Pulmonary artery endothelial cell (primary cell): ENCODE data around the gene INPP5F. TPM values are rescaled to one million over a fixed set of nuclear protein-coding genes. Genes with fewer than 3 reads are reported as not detected.
"Not testable (repeated sequence)": the region's sequence is repeated elsewhere in the genome, so short reads cannot be mapped to it uniquely, and the experiment has no call there.

Source experiments
- DNase-seq: peaks from one replicate; pipeline ENCODE4 v3.0.0-alpha.2; 2011; ENCODE audit warnings: low read depth, low spot score
- total RNA-seq: library from RNA; depleted of rRNA; stranded (reverse); fragments of >200 nt; gene quantifications from 2 replicates; pipeline ENCODE4 v1.2.3, GENCODE V29; 2014

INPP5F gene
- total RNA-seq, 1 donor from 2014 or later: 27.6 TPM

DNA sequence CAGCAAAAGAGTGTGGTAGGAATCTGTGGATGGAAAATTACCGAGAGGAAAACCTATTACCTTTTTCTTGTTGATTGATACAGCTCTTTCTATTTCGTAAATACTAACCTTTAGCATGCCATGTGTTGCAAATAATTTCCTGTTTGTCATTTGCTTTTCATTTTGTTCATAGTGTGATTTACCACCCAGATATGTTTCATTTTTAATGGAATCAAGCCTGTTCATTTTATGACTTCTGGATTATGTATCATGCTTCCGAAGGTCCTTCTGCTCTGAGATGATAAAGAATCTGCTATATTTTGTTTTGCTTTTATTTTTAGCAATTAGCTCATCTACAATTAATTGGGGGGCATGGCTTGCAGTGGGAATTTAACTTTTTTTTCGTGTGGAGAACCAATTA is 46.5 kb downstream of the INPP5F start:
- no peak for DNase-seq

DNA sequence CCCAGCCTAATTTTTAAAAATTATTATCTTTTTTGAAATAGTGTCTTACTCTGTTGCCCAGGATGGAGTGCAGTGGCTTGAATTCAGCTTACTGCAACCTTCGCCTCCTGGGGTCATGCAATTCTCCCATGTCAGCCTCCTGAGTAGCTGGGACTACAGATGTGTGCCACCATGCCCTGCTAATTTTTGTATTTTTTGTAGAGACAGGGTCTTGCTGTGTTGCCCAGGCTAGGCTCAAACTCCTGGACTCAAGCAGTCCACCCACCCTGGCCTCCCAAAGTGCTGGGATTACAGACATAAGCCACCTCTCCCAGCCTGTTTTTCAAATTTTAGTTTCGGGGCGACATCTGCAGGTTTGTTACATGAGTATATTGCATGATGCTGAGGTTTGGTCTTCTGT is 47.2 kb downstream of the INPP5F start:
- not testable (repeated sequence) for DNase-seq

DNA sequence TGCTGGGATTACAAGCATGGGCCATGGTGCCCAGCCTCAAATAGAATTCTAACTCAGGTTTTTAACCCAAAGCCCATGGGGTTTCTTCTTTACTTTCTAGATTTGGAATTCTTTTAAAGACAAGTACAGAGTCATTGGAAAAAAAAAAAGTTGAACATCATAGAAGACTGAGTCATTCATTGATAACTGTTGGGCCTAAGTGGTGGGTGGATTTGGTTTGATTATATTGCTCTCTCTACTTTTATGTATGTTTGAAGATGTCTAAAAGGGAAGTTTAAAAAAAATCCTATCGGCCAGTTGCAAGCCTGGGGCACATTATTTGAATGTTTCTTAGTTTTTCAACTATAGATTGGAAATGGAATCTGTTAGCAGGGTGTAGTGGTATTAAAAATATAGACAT is 49.7 kb downstream of the INPP5F start:
- DNase-seq: no peak

DNA sequence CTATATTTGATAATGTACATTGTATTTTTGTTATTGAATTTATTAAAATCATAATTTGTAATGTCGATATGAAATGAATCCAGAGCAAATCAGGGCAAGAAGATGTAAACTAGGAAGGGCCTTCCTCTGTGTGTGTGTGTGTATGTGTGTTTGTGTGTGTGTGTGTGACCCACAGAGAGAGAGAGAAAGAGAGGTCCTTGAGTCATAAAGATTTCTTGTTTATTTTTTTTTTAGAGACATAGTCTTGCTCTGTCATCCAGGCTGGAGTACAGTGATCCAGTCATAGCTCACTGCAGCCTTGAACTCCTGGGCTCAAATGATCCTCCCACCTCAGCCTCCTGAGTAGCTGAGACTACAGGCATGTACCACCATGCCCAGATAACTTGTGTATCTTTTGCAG is 50.7 kb downstream of the INPP5F start:
- DNase-seq: no peak

DNA sequence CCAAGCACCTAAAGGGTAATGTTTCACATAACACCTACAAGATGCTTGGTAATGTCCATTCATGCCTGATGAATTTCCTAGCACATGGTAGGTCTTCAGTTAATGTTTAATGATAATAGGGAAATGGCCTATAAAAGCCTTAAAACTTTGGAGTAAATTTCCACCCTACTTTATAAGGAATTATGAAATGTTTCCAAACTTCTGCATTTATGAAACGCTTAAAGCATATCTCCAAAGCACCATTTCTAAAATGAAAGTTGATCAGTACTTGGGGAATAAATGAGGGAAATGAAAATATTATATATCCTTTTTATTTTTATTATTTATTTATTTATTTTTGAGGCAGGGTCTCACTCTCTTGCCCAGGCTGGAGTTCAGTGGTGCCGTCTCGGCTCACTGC is 51.8 kb downstream of the INPP5F start:
- DNase-seq: no peak

DNA sequence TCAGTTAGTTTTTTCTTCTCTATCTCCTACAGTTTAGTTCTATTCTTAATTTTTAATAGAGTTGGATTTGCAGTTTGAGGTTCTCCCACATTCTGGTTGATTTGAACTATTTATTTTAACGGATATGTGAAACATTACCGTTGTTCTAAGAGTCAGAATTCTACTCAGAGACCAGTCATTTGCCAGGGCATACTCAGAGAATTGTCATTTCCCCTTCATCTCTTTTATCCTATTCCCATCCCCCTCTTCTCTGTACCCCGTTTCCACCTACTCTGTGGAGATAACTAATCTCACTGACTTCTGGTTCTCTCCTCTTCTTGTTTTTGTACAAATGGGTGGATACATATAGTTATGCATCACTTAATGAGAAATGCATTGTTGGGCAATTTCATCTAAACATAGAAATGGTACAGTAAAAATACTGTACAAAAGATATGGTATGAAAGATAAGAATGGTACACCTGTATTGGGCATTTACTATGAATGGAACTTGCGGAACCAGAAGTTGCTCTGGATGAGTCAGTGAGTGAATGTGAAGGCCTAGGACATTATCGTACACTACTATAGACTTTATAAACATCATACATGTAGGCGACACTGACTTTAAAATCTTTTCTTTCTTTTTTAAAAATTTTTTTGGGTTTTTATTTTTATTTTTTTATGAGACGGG is 53.1 kb downstream of the INPP5F start:
- DNase-seq: no peak

DNA sequence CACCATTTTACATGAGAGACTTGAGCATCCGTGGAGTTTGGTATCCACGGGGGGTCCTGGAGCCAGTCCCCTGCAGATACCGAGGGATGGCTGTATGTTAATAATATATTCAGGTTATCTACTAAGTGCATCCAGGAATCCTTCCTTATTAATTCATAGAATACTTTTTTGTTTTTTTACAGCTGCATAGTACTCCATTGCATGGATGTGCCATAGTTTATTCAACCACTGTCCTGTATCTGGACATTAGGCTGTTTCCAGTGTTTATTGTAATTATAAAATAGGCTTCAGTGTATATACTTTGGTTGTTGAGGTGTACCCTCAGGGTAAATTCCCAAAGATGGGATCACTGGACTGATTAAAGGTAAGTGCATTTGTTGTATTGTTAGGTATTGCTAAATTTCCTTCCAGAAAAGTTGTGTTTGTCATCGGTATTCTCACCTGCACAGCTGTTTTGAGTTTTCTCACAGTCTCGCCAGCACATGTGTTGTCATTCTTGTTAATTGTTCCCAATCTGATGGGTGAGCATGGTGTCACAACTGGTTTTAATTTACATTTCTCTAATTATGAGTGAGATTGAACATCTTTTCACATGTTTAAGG is 55.1 kb downstream of the INPP5F start:
- DNase-seq: no peak

DNA sequence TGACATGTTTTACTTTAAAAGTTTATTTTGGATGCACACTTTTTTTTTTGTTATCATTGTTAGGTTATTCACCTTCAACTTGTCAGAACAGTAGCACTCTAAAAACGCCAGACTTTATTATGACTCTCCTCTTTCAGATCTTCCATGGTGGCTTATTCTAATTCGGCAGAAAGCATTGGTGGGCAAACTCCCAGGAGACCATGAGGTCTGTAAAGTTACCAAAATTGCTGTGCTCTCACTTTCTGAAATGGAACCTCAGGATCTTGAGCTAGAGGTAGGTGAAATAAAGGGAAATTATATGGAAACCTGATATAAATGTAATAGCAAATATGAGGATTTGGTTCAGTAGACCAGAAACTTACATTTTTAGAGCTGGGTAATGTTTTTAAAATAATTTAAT is 55.6 kb downstream of the INPP5F start:
- no peak for DNase-seq

DNA sequence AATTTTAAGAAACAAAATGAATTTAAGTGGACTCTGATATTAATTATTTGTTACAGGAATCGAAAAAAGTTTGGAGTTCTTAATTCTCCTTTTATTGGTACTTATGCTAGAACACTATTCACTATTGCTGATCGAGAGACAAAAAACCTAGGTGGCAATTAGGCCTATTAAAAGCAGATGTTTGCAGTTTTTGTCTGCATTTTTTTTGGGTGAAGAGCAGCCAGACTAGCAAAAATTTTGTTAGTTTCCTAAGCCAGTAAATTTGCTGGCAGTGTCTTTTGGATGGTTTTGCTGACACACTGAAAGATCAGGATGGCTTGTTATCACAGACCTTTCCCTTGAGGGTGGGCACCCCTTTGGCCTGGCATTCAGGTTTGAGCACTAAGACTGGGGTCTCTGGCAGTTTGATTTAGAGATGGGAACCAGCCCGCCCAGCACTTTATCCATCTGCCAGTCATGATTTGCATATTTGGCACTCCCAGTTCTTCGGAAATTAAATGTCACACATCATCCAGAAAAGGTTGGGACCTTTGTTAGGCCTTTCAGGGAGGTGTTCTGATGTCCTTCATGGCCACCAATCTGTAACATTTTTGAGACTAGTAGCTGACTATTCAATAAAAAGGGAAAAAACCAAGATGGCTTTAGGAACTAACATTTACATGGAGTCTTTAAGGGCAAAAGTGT is 57.3 kb downstream of the INPP5F start:
- DNase-seq: no peak

DNA sequence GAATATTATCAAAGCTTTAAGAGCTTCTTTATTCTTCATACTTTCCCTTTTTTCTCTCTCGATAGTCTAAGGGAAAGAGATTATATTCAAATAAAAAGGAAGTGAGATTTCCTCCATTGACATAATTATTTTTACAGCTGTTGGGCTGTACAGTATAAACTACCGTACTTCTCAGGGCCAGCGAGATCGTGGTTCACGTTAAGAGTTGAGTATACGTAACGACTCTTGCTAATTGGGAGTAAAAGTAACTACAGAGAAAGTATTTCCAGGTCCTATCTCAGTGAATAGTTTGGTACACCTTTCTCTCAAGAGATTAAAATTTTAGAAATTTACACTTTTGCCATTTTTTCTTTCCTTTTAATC is 57.8 kb downstream of the INPP5F start:
- no peak for DNase-seq

DNA sequence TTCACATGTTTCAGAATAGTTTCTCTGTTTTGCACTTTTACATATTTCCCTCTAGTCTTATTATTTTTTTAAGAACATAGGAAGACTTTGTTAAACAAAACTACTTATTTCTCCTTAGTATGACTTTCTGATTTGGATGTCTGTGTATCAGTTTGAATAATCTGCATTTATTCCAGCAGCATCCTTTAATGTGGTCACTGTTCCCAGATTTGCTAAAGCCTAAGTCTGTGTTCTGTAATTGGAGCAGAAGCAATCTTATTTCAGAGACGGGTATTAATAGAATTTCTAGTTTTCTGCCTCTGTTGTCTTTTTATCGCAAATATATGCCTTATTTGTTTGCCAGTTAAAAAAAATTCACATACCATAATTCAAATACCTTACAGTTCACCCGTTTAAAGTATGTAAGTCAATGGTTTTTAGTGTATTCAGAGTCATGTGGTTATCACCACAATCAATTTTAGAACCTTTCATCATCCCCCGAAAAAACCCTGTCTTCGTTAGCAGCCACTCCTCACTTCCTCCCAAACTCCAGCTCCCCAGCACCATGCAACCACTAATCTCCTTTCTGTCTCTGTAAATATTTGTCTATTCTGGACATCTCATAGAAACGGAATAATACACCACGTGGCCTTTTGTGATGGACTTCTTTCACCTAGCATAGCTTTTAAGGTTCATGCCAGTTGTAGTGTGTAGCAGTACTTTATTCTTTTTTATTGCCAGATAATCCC is 58.7 kb downstream of the INPP5F start:
- DNase-seq: no peak

DNA sequence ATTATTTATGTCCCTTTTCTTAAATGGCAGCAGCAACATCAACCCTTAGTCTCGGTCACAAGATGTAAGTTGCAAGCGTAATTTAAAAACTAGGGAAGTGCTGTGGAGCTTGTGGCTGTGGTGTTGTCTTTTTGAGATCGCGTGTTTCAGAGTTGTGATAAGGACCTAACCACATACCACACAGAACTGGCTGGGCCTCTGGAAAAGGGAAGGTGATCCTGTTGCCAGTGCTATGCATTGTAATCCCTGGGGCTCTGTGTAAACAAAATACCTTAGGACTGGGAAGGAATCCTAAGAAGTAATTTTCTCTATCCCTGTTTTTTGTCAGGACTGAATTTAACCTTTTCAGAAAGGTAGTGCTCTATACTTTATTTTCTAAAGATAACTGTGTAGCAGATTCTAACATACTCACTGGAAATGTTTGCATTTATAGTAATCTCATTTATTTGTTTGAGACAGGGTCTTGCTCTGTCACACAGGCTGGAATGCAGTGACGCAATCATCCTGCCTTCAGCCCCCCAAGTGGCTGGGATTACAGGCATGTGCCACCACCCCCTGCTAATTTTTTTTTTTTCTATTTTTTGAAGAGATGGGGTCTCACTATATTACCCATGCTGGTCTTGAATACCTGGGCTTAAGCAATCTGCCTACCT is 60.4 kb downstream of the INPP5F start:
- no peak for DNase-seq

DNA sequence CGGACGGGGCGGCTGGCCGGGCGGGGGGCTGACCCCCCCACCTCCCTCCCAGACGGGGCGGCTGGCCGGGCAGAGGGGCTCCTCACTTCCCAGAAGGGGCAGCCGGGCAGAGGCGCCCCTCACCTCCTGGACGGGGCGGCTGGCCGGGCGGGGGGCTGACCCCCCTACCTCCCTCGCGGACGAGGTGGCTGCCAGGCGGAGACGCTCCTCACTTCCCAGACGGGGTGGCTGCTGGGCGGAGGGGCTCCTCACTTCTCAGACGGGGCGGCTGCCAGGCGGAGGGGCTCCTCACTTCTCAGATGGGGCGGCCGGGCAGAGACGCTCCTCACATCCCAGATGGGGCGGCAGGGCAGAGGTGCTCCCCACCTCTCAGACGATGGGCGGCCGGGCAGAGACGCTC is 69.3 kb downstream of the INPP5F start:
- not testable (repeated sequence) for DNase-seq

DNA sequence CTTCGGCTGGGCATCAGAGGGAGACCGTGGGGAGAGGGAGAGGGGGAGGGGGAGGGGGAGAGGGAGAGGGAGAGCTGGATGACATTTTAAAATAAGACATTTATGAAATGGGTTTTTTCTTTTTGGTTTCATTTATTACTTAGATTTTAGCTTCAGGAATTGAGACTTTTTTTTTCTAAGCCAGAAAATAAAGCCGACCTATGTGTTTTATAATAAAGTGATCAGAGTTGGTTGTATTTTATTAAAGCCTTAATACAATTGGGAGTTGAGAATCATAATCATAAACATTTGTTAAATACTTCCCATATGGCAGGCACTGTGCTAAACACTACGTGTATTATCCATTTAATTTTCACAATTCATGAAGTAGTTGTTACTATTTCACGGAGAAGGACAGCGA is 70.2 kb downstream of the INPP5F start:
- no peak for DNase-seq

DNA sequence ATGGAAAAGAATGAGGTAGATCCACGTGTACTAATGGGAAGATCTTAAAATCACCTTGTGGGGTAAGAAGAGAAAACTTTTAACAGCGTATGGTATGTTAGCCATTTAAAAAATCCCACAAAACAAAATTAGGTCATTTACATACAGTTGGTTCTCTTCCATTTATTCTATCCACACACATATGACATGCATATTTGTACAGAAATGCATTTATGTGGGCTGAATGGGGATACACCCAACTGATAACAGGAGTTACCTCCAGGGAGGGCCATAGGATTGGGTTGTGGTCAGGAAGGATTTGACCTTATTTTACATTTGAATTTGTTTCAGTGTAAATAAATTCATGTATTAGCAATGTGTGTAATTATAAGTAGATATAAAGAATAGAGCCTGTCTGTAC is 75.3 kb downstream of the INPP5F start:
- no peak for DNase-seq

DNA sequence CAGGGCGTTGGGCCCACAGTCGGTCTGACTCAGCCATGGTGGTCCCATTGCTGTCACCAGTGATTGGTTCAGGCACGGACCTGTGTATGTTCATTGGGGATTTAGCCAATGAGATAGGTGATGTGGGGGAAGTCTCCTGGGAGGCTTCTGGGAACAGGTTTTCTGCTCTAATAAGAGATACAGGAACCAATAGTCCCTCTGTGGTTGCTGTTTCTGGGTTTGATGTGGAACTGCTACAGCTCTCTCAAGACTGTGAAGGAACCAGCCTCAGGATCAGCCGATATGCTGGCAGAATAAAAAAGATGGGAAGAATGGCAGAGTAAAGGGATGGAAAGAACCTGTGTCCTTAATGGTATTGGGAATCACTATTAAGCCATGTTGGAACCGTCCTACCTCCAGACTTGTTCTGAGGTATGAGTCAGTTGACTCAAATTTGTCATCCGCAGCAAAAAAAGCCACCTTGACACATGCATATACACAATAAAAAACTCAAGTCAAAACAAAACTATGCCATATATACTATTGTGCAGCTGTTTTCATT is 76.2 kb downstream of the INPP5F start:
- DNase-seq: no peak

DNA sequence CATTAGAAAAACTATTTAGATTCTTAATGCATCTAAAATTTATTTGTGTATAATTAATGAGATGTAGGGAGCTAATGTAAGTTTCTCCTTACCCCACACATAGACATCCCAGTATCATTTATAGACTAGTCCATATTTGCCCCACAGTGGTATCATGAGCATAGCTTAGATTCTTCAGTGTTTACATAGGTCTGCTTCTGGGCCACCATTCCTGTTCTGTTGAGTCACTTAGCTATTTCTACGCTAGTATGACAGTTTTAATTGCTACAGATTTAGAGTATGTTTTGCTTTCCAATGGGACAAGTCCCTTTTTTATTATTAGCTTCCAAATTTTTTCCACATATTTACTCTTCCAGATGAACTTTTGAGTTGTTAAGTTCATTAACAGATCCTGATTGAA is 77.4 kb downstream of the INPP5F start:
- no peak for DNase-seq

DNA sequence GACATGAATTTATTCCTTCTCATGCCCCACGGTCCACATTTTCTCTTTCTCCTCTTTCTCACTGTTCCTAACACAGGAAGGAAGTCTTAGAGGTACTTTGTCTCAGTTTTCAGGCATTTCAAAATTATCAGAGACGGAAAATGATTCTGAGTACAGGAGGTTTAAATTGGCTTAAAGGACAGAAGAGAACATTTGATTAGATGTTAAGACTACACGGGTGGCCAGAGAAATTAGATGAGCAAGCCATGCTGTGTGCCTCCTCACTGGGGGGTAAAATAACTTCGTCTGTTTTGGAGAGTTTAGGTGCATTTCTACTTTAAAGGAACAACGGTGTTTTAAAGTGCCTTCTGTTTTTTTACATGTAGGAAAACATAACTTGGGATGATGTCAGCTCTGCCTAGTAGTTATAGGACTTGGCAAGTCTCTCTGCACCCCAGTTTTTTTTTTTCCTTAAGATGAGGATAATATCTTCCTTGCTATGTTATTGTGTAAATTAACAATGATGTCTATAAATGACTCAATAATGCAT is 79.9 kb downstream of the INPP5F start:
- no peak for DNase-seq

DNA sequence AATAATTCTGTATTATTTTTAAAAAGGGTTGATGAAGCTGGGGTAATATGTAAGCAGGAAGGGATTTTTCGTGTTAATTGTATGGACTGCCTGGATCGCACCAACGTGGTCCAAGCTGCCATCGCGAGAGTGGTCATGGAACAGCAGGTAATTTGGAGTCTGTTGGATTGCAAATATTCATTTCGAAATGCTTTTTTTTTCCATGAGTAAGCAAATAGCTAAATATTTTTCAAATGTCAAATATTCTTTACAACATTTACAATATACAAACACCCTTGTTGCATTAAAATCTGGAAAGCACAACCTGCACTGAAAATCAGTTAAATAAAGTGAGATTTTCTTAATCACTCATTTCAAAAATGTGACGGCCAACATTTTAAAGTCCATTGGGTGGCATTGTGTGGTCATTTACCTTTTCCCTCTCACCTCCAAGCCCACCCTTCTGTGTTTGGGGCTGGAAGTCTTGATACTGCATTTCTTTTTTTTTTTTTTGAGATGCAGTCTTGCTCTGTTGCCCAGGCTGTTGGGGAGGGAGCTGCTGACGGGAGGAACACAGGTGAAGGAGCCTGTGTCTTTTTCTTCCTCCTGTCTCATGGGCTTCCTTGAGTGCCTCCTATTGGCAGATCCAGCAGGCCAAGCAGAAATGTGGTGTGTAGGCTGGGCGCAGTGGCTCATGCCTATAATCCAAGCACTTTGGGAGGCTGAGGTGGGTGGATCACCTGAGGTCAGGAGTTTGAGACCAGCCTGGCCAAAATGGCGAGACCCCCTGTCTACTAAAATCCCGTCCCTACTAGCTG is 80.7 kb downstream of the INPP5F start:
- no peak for DNase-seq

DNA sequence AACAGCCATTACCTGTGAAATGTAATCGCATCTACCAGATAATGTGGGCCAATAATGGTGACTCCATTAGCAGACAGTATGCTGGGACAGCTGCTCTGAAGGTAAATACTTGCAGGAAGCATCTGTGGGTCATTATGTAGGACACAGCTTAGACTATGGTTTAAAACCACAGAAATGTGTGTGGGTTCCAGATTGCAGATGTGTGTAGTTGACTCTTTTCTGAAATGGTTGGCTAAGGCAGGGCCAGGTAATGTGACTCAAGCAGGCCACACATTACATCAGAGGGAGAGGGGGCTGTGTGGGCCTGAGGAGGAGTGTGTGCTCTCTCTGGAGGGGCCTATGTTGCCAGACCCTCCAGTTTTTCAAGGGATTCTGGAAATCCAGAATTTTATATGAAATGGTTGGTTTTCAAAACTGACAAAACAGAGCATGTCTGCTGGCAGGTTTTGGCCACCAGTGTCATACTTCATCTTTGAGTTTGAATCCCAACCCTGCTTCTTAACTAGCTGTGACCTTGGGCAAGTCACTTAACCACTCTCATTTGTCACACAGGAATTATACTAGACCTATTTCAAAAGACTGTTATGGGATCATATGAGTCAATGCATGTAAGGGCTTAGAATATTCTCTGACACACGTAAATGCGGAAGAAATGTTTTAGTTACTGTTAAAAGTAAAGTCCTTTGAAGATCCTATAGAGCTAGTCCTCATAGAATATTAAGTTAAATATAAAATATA is 82.3 kb downstream of the INPP5F start:
- no peak for DNase-seq
